NB4 (cell line): ENCODE measurements around the gene NPHP4.

Experiments
- CTCF ChIP-seq: IDR thresholded peaks from one replicate; pipeline ENCODE4 v1.5.1; 2012; ENCODE audit warnings: low read depth, low read length
- MAX ChIP-seq: IDR thresholded peaks from 2 replicates; pipeline ENCODE4 v1.6.1; 2011; ENCODE audit warnings: low read depth, low read length
- MYC ChIP-seq: IDR thresholded peaks from 2 replicates; pipeline ENCODE4 v1.6.1; 2011; ENCODE audit warnings: low read depth, low read length
- POLR2A ChIP-seq: IDR thresholded peaks from 2 replicates; pipeline ENCODE4 v1.6.1; 2011; ENCODE audit warnings: mild to moderate bottlenecking; ENCODE audit not compliant: insufficient read length; ENCODE audit errors: extremely low read depth

- TF ChIP-seq CTCF (no peak), POLR2A (no peak), MAX (no peak), MYC (no peak)
These were observed 57.2 kb downstream of the NPHP4 start for GRCh38 chr1:5935026-5935425.
